Urothelium cell line (cell line): ENCODE data around the gene PDPR.
"Not testable (repeated sequence)": the region's sequence is repeated elsewhere in the genome, so short reads cannot be mapped to it uniquely, and the experiment has no call there.

Source experiments
- DNase-seq: peaks from one replicate; pipeline ENCODE4 v3.0.0; 2011; ENCODE audit warnings: low spot score, mixed read lengths
- FAIRE-seq: peaks from 2 replicates; lab custom pipeline; 2011; peaks lifted over from hg19 to GRCh38; lab: Jason Lieb, UNC

PDPR gene

DNA sequence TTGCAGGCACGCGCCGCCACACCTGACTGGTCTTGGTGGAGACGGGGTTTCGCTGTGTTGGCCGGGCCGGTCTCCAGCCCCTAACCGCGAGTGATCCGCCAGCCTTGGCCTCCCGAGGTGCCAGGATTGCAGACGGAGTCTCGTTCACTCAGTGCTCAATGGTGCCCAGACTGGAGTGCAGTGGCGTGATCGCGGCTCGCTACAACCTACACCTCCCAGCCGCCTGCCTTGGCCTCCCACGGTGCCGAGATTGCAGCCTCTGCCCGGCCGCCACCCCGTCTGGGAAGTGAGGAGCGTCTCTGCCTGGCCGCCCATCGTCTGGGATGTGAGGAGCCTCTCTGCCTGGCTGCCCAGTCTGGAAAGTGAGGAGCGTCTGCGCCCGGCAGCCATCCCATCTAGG is 89.9 kb downstream of the PDPR start:
- FAIRE-seq, DNase-seq: not testable (repeated sequence)

GRCh38 chr16:70204668-70205405 is 90.7 kb downstream of the PDPR start:
- not testable (repeated sequence) for FAIRE-seq, DNase-seq

GRCh38 chr16:70206382-70206781 is 92.2 kb downstream of the PDPR start:
- FAIRE-seq = not testable (repeated sequence)

More at GRCh38 chr16:70206382-70206781, 92.2 kb downstream of the PDPR start:
- DNase-seq = not testable (repeated sequence)
